HepG2 (cell line): ENCODE measurements around the gene STX8. TPM values are rescaled to one million over a fixed set of nuclear protein-coding genes. Genes with fewer than 3 reads are reported as not detected.

ENCODE experiments used
- ARHGAP35 ChIP-seq: sonication (generic); formaldehyde crosslinking; IDR thresholded peaks from 2 replicates; pipeline ENCODE4 v1.9.0; 2022; ENCODE audit warnings: mild to moderate bottlenecking, inconsistent platforms, moderate library complexity, missing genetic modification reagents, borderline replicate concordance
- ATF1 ChIP-seq: IDR thresholded peaks from 2 replicates; pipeline ENCODE4 v1.6.1; 2016; ENCODE audit warnings: mild to moderate bottlenecking, control low read depth
- ATF7 ChIP-seq, 2 experiments: fragments of 450-650 bp in 1 of 2; sonication (generic) in 1 of 2; formaldehyde crosslinking in 1 of 2; IDR thresholded peaks; 2 replicates each; pipeline versions ENCODE4 v1.4.0 to v1.6.1; 2016 to 2020; ENCODE audit warnings: antibody characterized with exemption in 1 of 2, mild to moderate bottlenecking in 1 of 2, missing genetic modification reagents in 1 of 2
- FOXA1 ChIP-seq, 2 experiments: fragments of 450-650 bp in 1 of 2; sonication (generic) in 1 of 2; formaldehyde crosslinking in 1 of 2; IDR thresholded peaks; 2 replicates each; pipeline versions ENCODE4 v1.4.0 to v1.6.1; 2016 to 2020; ENCODE audit warnings: missing genetic modification reagents in 1 of 2
- JUND ChIP-seq: sonication (generic); formaldehyde crosslinking; IDR thresholded peaks from 2 replicates; pipeline ENCODE4 v1.8.0; 2022; ENCODE audit warnings: mild to moderate bottlenecking, missing genetic modification reagents
- KDM2A ChIP-seq: sonication (generic); formaldehyde crosslinking; IDR thresholded peaks from 2 replicates; pipeline ENCODE4 v1.4.0; 2020; ENCODE audit warnings: low read depth, missing genetic modification reagents, borderline replicate concordance
- KLF6 ChIP-seq: IDR thresholded peaks from 2 replicates; pipeline ENCODE4 v1.8.0; 2016; ENCODE audit warnings: missing biosample characterization, missing genetic modification reagents
- NRL ChIP-seq: sonication (generic); formaldehyde crosslinking; IDR thresholded peaks from 2 replicates; pipeline ENCODE4 v1.5.0; 2020; ENCODE audit warnings: missing genetic modification reagents, mild to moderate bottlenecking, moderate library complexity, borderline replicate concordance
- PRPF4 ChIP-seq: fragments of 200-400 bp; formaldehyde crosslinking; IDR thresholded peaks from 2 replicates; pipeline ENCODE4 v1.6.1; 2016; ENCODE audit warnings: low read length, low read depth; ENCODE audit not compliant: poor library complexity, severe bottlenecking
- ZBTB21 ChIP-seq: sonication (generic); formaldehyde crosslinking; IDR thresholded peaks from 2 replicates; pipeline ENCODE4 v1.4.0; 2020; ENCODE audit warnings: missing genetic modification reagents
- ZBTB7A ChIP-seq: sonication (generic); formaldehyde crosslinking; IDR thresholded peaks from 2 replicates; pipeline ENCODE4 v1.8.0; 2022; ENCODE audit warnings: mild to moderate bottlenecking, missing genetic modification reagents
- ZFAT ChIP-seq: sonication (generic); formaldehyde crosslinking; conservative IDR thresholded peaks from 2 replicates; pipeline ENCODE4 v1.8.1; 2023; ENCODE audit warnings: missing genetic modification reagents, inconsistent platforms
- ZFX ChIP-seq: sonication (generic); formaldehyde crosslinking; IDR thresholded peaks from 2 replicates; pipeline ENCODE4 v1.4.0; 2020; ENCODE audit warnings: mild to moderate bottlenecking, low read depth, missing genetic modification reagents, moderate library complexity
- ZNF7 ChIP-seq: IDR thresholded peaks from 2 replicates; pipeline ENCODE4 v1.6.1; 2016; ENCODE audit warnings: missing biosample characterization, missing genetic modification reagents
- ZNF891 ChIP-seq: sonication (generic); formaldehyde crosslinking; IDR thresholded peaks from 2 replicates; pipeline ENCODE4 v1.5.0; 2020; ENCODE audit warnings: mild to moderate bottlenecking, missing genetic modification reagents
- polyA plus RNA-seq, 8 experiments: library from polyadenylated mRNA; depleted of rRNA in 3 of 8; stranded (reverse) in 7 of 8; unstranded in 1 of 8; fragments of >200 nt; fragmentation: Illumina TruSeq in 4 of 8; extraction: Trizol in 4 of 8; gene quantifications; 2 replicates each; pipeline versions ENCODE4 v1.2.1 to v1.2.3, GENCODE V29; 2011 to 2016; ENCODE audit warnings: low read depth in 4 of 8, missing spikeins in 1 of 8, mixed read lengths in 1 of 8; ENCODE audit not compliant: insufficient read depth in 1 of 8
- total RNA-seq, 5 experiments: library from RNA; depleted of rRNA; stranded (reverse); fragments of >200 nt; fragmentation: Illumina TruSeq; extraction: Trizol; gene quantifications; 2 replicates each; pipeline ENCODE4 v1.2.3, GENCODE V29; 2016; ENCODE audit warnings: low read depth in 1 of 5
- TF ChIP-seq, protein P1 (sequence below): sonication (generic); formaldehyde crosslinking; IDR thresholded peaks from 2 replicates; pipeline ENCODE4 v1.5.1; 2020; ENCODE audit warnings: mild to moderate bottlenecking, missing genetic modification reagents, moderate library complexity
- TF ChIP-seq, protein P2 (sequence below): sonication (generic); formaldehyde crosslinking; IDR thresholded peaks from 2 replicates; pipeline ENCODE4 v1.4.0; 2020; ENCODE audit warnings: missing genetic modification reagents
- TF ChIP-seq, protein P3 (sequence below): sonication (generic); formaldehyde crosslinking; IDR thresholded peaks from 2 replicates; pipeline ENCODE4 v1.4.0; 2020; ENCODE audit warnings: missing genetic modification reagents, low read depth, mild to moderate bottlenecking, borderline replicate concordance

Gene STX8
- total and polyA plus RNA-seq, 2 of the 13 experiments (the other 11 are each of a cell fraction or from before 2014, with no cell fraction given) = 36.4 to 53.6 TPM

DNA sequence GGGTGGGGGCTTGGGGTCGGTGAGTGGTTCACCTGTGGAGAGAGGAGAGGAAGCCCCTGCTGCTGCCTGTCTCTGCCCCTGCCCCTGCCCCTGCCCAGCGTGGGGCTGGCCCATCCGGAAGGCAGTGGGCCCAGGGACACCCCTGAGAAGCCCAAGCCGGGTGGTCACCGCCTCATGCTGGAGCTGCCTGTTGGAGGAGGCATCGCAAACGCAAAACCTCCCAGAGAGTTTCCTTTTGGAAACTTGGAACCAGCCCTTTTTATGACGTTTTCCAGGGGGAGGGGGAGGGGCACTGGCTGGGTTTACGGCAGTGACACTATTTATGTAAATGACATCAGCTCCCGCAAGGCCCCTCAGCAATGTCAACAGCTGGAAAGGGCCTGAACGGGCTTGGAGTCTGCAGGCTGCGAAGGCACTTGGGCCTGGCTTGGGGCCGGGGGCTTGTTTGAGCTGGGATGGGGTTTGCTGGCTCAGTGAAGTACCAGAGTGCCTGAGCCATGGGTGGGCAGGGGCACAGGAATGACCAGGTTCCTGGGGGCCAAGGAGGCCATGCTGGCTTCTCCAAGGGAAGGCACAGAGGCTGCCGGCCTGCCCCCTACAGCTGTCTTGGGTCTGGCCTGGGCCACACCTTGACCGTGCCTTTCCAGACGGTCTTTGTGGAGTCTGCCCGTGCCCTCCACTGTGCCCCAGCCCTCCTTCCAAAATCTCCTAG lies 334.8 kb downstream of the STX8 start (continued):
- TF ChIP-seq, protein P1, sequence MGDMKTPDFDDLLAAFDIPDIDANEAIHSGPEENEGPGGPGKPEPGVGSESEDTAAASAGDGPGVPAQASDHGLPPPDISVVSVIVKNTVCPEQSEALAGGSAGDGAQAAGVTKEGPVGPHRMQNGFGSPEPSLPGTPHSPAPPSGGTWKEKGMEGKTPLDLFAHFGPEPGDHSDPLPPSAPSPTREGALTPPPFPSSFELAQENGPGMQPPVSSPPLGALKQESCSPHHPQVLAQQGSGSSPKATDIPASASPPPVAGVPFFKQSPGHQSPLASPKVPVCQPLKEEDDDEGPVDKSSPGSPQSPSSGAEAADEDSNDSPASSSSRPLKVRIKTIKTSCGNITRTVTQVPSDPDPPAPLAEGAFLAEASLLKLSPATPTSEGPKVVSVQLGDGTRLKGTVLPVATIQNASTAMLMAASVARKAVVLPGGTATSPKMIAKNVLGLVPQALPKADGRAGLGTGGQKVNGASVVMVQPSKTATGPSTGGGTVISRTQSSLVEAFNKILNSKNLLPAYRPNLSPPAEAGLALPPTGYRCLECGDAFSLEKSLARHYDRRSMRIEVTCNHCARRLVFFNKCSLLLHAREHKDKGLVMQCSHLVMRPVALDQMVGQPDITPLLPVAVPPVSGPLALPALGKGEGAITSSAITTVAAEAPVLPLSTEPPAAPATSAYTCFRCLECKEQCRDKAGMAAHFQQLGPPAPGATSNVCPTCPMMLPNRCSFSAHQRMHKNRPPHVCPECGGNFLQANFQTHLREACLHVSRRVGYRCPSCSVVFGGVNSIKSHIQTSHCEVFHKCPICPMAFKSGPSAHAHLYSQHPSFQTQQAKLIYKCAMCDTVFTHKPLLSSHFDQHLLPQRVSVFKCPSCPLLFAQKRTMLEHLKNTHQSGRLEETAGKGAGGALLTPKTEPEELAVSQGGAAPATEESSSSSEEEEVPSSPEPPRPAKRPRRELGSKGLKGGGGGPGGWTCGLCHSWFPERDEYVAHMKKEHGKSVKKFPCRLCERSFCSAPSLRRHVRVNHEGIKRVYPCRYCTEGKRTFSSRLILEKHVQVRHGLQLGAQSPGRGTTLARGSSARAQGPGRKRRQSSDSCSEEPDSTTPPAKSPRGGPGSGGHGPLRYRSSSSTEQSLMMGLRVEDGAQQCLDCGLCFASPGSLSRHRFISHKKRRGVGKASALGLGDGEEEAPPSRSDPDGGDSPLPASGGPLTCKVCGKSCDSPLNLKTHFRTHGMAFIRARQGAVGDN (CRISPR knock-in tag) = peak; percentile 53
- TF ChIP-seq ZNF7 (peak; percentile 72), ZBTB7A (CRISPR knock-in tag) (0 out of 2 replicates have a peak, but pooled peaks have one; percentile 29), KLF6 (no peak), FOXA1 (IDR thresholded peaks at IDR 0.05) (no peak), FOXA1 (CRISPR knock-in tag; IDR thresholded peaks at IDR 0.05) (peak; percentile 81), KDM2A (CRISPR knock-in tag) (0 out of 2 replicates have a peak, but pooled peaks have one; percentile 16), JUND (CRISPR knock-in tag) (0 out of 2 replicates have a peak, but pooled peaks have one; percentile 15), NRL (CRISPR knock-in tag) (0 out of 2 replicates have a peak, but pooled peaks have one; percentile 53), ATF7 (IDR thresholded peaks at IDR 0.05) (no peak), ATF7 (CRISPR knock-in tag; IDR thresholded peaks at IDR 0.05) (0 out of 2 replicates have a peak, but pooled peaks have one; percentile 19), PRPF4 (no peak), ZFAT (CRISPR knock-in tag) (no peak), ATF1 (CRISPR knock-in tag) (no peak), ARHGAP35 (CRISPR knock-in tag) (no peak), ZFX (peak; percentile 31; the same call in 1 of the 2 replicates), ZBTB21 (CRISPR knock-in tag) (peak; percentile 54; the same call in 1 of the 2 replicates), ZNF891 (0 out of 2 replicates have a peak, but pooled peaks have one; percentile 42)
- TF ChIP-seq, protein P2, sequence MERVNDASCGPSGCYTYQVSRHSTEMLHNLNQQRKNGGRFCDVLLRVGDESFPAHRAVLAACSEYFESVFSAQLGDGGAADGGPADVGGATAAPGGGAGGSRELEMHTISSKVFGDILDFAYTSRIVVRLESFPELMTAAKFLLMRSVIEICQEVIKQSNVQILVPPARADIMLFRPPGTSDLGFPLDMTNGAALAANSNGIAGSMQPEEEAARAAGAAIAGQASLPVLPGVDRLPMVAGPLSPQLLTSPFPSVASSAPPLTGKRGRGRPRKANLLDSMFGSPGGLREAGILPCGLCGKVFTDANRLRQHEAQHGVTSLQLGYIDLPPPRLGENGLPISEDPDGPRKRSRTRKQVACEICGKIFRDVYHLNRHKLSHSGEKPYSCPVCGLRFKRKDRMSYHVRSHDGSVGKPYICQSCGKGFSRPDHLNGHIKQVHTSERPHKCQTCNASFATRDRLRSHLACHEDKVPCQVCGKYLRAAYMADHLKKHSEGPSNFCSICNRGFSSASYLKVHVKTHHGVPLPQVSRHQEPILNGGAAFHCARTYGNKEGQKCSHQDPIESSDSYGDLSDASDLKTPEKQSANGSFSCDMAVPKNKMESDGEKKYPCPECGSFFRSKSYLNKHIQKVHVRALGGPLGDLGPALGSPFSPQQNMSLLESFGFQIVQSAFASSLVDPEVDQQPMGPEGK (CRISPR knock-in tag) = 0 out of 2 replicates have a peak, but pooled peaks have one; percentile 28
- TF ChIP-seq, protein P3, sequence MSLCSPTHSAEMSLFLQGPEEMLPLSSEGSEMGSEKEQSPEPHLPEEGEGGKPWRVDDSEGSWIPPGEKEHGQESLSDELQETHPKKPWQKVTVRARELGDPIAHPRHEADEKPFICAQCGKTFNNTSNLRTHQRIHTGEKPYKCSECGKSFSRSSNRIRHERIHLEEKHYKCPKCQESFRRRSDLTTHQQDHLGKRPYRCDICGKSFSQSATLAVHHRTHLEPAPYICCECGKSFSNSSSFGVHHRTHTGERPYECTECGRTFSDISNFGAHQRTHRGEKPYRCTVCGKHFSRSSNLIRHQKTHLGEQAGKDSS (CRISPR knock-in tag) = peak; percentile 22; the same call in 1 of the 2 replicates
